NCI-H82 (cell line): ENCODE results near the gene LSM11.

ENCODE experiments used
- DNase-seq: peaks from one replicate; lab custom pipeline; 2025; lab: John Stamatoyannopoulos, UW

The LSM11 gene

GRCh38 chr5:157772127-157772526, 28.6 kb downstream of the LSM11 start:
- no peak for DNase-seq

DNA sequence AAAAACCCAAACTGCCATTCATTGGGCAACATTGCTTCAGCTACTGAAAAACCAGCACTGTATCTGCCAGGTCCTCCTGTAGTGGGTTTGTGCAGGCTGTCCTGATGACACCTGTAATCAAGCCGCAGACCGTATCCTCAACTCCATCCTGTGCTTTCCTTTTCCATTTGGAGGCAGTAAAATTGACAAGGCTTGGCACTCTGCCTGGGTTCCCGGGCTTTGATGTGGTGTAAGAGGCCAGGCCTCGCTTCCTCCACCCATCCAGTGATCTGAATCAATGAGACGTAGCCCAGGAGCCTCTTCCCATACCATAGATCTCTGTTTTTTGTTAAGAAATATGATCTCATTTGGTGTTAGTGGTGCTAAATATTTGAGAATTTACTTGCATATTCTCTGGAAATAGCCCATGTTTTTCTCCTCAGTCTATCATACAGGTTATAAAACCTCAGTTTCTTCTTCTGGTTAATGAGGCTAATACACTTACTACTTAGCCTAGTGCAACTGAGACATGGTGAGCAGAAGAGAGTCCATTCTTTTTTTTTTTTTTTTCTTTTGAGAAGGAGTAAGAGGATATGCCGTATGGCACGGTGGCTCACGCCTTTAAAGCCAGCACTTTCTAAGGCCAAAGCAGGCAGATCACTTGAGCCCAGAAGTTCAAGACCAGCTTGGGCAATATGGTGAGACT, 34.8 kb downstream of the LSM11 start:
- no peak for DNase-seq

- no peak for DNase-seq
Observed at GRCh38 chr5:157779221-157779620, 35.7 kb downstream of the LSM11 start.

DNA sequence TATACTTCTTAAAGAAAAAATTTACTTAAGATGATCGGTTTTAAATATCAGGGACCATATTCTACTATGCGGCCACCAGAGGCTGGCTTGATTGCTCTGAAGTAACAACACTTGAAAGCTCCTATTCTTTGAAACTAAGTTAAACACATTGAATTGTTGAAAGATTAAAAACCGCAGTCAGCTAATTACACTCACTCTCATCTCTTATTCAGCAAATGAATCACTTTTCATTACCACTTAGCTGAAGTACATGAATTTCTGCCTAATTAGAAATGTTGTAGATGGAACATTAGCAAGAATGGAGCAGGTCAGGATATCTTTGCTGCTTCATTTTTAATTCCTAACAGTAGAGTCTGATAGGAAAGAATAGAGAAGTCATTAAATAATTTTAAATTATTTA, 42.3 kb downstream of the LSM11 start:
- DNase-seq: no peak

DNA sequence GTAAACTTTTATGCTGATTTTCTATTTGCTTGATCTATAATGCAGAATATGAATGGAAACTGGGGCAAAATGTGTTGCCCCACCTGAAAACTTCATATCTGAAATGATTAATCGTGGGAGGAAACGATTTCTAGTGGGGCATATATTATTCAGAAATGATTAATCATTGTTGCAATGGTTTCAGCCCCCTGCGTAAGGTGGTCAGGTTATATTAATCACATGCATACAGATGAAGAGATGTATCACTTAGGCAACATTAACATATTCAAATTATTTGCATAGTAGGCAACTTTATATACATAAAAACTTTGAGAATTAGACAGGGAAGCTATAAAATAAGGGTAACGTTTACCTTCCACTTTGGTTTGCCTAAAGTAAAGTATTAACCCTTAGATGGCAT, 49.8 kb downstream of the LSM11 start:
- no peak for DNase-seq

GRCh38 chr5:157799578-157799977, 56.1 kb downstream of the LSM11 start:
- DNase-seq: no peak

GRCh38 chr5:157800137-157800536, 56.6 kb downstream of the LSM11 start:
- DNase-seq: no peak

GRCh38 chr5:157802736-157803135, 59.2 kb downstream of the LSM11 start:
- DNase-seq: no peak

- no peak for DNase-seq
Observed at GRCh38 chr5:157808043-157808442, 64.5 kb downstream of the LSM11 start.
